ENCODE measurements around the gene EYS.

Gene EYS

GRCh38 chr6:64258302-64258701 is 1448.7 kb downstream of the EYS start:
- TF ChIP-seq ESRRG (CRISPR knock-in tag; IDR thresholded peaks at IDR 0.05) (no peak), TCF4 (CRISPR knock-in tag; IDR thresholded peaks at IDR 0.05; ENCODE audit: borderline replicate concordance) (no peak)
- ATAC-seq = no peak

- no peak for ATAC-seq
- TF ChIP-seq ISL1 (CRISPR knock-in tag; IDR thresholded peaks at IDR 0.05) (no peak), TSHZ2 (CRISPR knock-in tag; IDR thresholded peaks at IDR 0.05) (no peak), ZNF565 (CRISPR knock-in tag; conservative IDR thresholded peaks at IDR 0.05; ENCODE audit: low read depth) (no peak), ZFP30 (CRISPR knock-in tag; IDR thresholded peaks at IDR 0.05) (no peak), ZC3H10 (CRISPR knock-in tag; IDR thresholded peaks at IDR 0.05) (no peak), PPARA (CRISPR knock-in tag; IDR thresholded peaks at IDR 0.05; ENCODE audit: borderline replicate concordance) (no peak), PATZ1 (CRISPR knock-in tag; IDR thresholded peaks at IDR 0.05; ENCODE audit: borderline replicate concordance) (no peak)
Measured at GRCh38 chr6:64257586-64257985, 1449.4 kb downstream of the EYS start.

GRCh38 chr6:64256483-64256882 is 1450.5 kb downstream of the EYS start:
- no peak for ATAC-seq
- no peak for TF ChIP-seq CSDC2 (CRISPR knock-in tag; IDR thresholded peaks at IDR 0.05)
- no peak for TF ChIP-seq PPARA (CRISPR knock-in tag; IDR thresholded peaks at IDR 0.05; ENCODE audit: borderline replicate concordance)
- TF ChIP-seq ZFP30 (CRISPR knock-in tag; IDR thresholded peaks at IDR 0.05) = no peak
- TF ChIP-seq TSHZ2 (CRISPR knock-in tag; IDR thresholded peaks at IDR 0.05) = no peak
- no peak for TF ChIP-seq ZFP3 (CRISPR knock-in tag; IDR thresholded peaks at IDR 0.05)
- TF ChIP-seq ZNF70 (CRISPR knock-in tag; IDR thresholded peaks at IDR 0.05) = no peak
- TF ChIP-seq GLIS3 (CRISPR knock-in tag; IDR thresholded peaks at IDR 0.05) = no peak

- no peak for TF ChIP-seq PPARA (CRISPR knock-in tag; IDR thresholded peaks at IDR 0.05; ENCODE audit: borderline replicate concordance)
- TF ChIP-seq CSDC2 (CRISPR knock-in tag; IDR thresholded peaks at IDR 0.05) = no peak
Measured at GRCh38 chr6:64255000-64255399, 1452.0 kb downstream of the EYS start.

GRCh38 chr6:64254558-64254957 is 1452.5 kb downstream of the EYS start:
- no peak for ATAC-seq
- TF ChIP-seq OSR1 (CRISPR knock-in tag; IDR thresholded peaks at IDR 0.05) = no peak
- no peak for TF ChIP-seq ZNF565 (CRISPR knock-in tag; conservative IDR thresholded peaks at IDR 0.05; ENCODE audit: low read depth)
- no peak for TF ChIP-seq TOX (CRISPR knock-in tag; IDR thresholded peaks at IDR 0.05; ENCODE audit: borderline replicate concordance)
- no peak for TF ChIP-seq CSRNP3 (CRISPR knock-in tag; IDR thresholded peaks at IDR 0.05)
- TF ChIP-seq ZC3H10 (CRISPR knock-in tag; IDR thresholded peaks at IDR 0.05) = no peak
- TF ChIP-seq RARB (CRISPR knock-in tag; IDR thresholded peaks at IDR 0.05) = no peak
- TF ChIP-seq PATZ1 (CRISPR knock-in tag; IDR thresholded peaks at IDR 0.05; ENCODE audit: borderline replicate concordance) = no peak
- TF ChIP-seq PPARA (CRISPR knock-in tag; IDR thresholded peaks at IDR 0.05; ENCODE audit: borderline replicate concordance) = no peak
- TF ChIP-seq GLIS3 (CRISPR knock-in tag; IDR thresholded peaks at IDR 0.05) = no peak
- TF ChIP-seq CSDC2 (CRISPR knock-in tag; IDR thresholded peaks at IDR 0.05) = no peak

More at GRCh38 chr6:64255000-64255399, 1452.0 kb downstream of the EYS start:
- ATAC-seq = no peak

Data from SK-N-SH treated with all-trans-retinoic acid at 6 μM for 48 hours (cell line).